Ishikawa (cell line): ENCODE results near the gene TRMT10B.

Experiments
- CEBPB ChIP-seq: IDR thresholded peaks from 2 replicates; pipeline ENCODE4 v1.6.1; 2012
- CREB1 ChIP-seq: IDR thresholded peaks from 2 replicates; pipeline ENCODE4 v1.6.1; 2012; ENCODE audit warnings: low read depth
- EGR1 ChIP-seq: IDR thresholded peaks from 2 replicates; pipeline ENCODE4 v1.6.1; 2012
- EP300 ChIP-seq: IDR thresholded peaks from 2 replicates; pipeline ENCODE4 v1.6.1; 2012; ENCODE audit warnings: borderline replicate concordance
- FOXM1 ChIP-seq: IDR thresholded peaks from 2 replicates; pipeline ENCODE4 v1.6.1; 2012; ENCODE audit warnings: low read depth, borderline replicate concordance
- MAX ChIP-seq: IDR thresholded peaks from 2 replicates; pipeline ENCODE4 v1.6.1; 2012
- NFIC ChIP-seq: IDR thresholded peaks from 2 replicates; pipeline ENCODE4 v1.6.1; 2012
- RAD21 ChIP-seq: IDR thresholded peaks from 2 replicates; pipeline ENCODE4 v1.6.1; 2012; ENCODE audit warnings: low read depth
- REST ChIP-seq: IDR thresholded peaks from 2 replicates; pipeline ENCODE4 v1.6.1; 2012; ENCODE audit warnings: low read depth, mild to moderate bottlenecking
- TAF1 ChIP-seq: IDR thresholded peaks from 2 replicates; pipeline ENCODE4 v1.6.1; 2012; ENCODE audit warnings: low read depth, mild to moderate bottlenecking
- TCF12 ChIP-seq: IDR thresholded peaks from 2 replicates; pipeline ENCODE4 v1.6.1; 2012; ENCODE audit warnings: low read depth
- TEAD4 ChIP-seq: IDR thresholded peaks from 2 replicates; pipeline ENCODE4 v1.6.1; 2012
- USF1 ChIP-seq: IDR thresholded peaks from 2 replicates; pipeline ENCODE4 v1.6.1; 2012
- YY1 ChIP-seq: IDR thresholded peaks from 2 replicates; pipeline ENCODE4 v1.6.1; 2012; ENCODE audit warnings: low read depth
- ZBTB7A ChIP-seq: IDR thresholded peaks from 2 replicates; pipeline ENCODE4 v1.6.1; 2012; ENCODE audit warnings: low read depth

The TRMT10B gene

GRCh38 chr9:37749129-37749528, 4.5 kb upstream of the TRMT10B start:
- TF ChIP-seq TEAD4: no peak
- no peak for TF ChIP-seq YY1
- TF ChIP-seq REST: no peak
- no peak for TF ChIP-seq CREB1
- no peak for TF ChIP-seq TAF1
- no peak for TF ChIP-seq ZBTB7A

GRCh38 chr9:37751186-37751585, 2.4 kb upstream of the TRMT10B start:
- TF ChIP-seq TEAD4 (no peak), RAD21 (no peak), EGR1 (no peak), EP300 (no peak), REST (no peak)

- TF ChIP-seq FOXM1: no peak
- no peak for TF ChIP-seq MAX
- TF ChIP-seq REST: no peak
- TF ChIP-seq RAD21: no peak
- no peak for TF ChIP-seq USF1
- no peak for TF ChIP-seq EGR1
- no peak for TF ChIP-seq YY1
- TF ChIP-seq EP300: no peak
Observed at GRCh38 chr9:37752642-37753488, 740 bp upstream of the TRMT10B start.

- TF ChIP-seq NFIC (no peak), EGR1 (no peak), USF1 (no peak), RAD21 (no peak), FOXM1 (no peak), ZBTB7A (no peak), REST (no peak), TAF1 (no peak), CEBPB (no peak), TCF12 (no peak), MAX (no peak), CREB1 (no peak), YY1 (no peak), TEAD4 (no peak), EP300 (no peak)
Observed at GRCh38 chr9:37758747-37759146, 5.1 kb downstream of the TRMT10B start.
